HFFc6 (cell line): ENCODE results near the gene GLI3. TPM values are rescaled to one million over a fixed set of nuclear protein-coding genes. Genes with fewer than 3 reads are reported as not detected.

ENCODE experiments used
- DNase-seq: peaks from one replicate; pipeline ENCODE4 v3.0.0-alpha.2; 2018
- H3K27ac Mint-ChIP-seq: 2 replicates; pipeline ENCODE4 v1.8.0; 2020; ENCODE audit warnings: mild to moderate bottlenecking, mixed read lengths
- H3K27me3 Mint-ChIP-seq: 2 replicates; pipeline ENCODE4 v1.8.0; 2021; ENCODE audit warnings: mild to moderate bottlenecking, moderate library complexity, mixed read lengths; ENCODE audit not compliant: insufficient read depth
- H3K36me3 Mint-ChIP-seq: 2 replicates; pipeline ENCODE4 v1.8.0; 2021; ENCODE audit warnings: low read depth, mixed read lengths
- H3K4me1 Mint-ChIP-seq: 2 replicates; pipeline ENCODE4 v1.8.0; 2020; ENCODE audit warnings: low read depth, mixed read lengths
- H3K4me3 Mint-ChIP-seq: 2 replicates; pipeline ENCODE4 v1.8.0; 2020; ENCODE audit warnings: mild to moderate bottlenecking, moderate library complexity, mixed read lengths
- H3K9me3 Mint-ChIP-seq: 2 replicates; pipeline ENCODE4 v1.8.0; 2020; ENCODE audit warnings: mild to moderate bottlenecking, mixed read lengths
- total RNA-seq, 6 experiments: library from RNA; stranded (reverse); fragmentation: NEBNext Ultra II Directional; extraction: Animal tissue kit (Norgen Biotek cat#: 25700); gene quantifications; 2 replicates in 1 of 6; 3 replicates in 5 of 6; pipeline ENCODE4 v1.2.3, GENCODE V29; 2021
- TF ChIP-seq, protein P1 (sequence below): fragments of 200-600 bp; sonication (generic); IDR thresholded peaks from 2 replicates; pipeline ENCODE4 v1.5.0; 2021; ENCODE audit warnings: antibody characterized with exemption, mild to moderate bottlenecking

Gene GLI3
- total RNA-seq, 6 experiments from 2014 or later, result 12.5 to 23.0 (median 21.7) TPM

DNA sequence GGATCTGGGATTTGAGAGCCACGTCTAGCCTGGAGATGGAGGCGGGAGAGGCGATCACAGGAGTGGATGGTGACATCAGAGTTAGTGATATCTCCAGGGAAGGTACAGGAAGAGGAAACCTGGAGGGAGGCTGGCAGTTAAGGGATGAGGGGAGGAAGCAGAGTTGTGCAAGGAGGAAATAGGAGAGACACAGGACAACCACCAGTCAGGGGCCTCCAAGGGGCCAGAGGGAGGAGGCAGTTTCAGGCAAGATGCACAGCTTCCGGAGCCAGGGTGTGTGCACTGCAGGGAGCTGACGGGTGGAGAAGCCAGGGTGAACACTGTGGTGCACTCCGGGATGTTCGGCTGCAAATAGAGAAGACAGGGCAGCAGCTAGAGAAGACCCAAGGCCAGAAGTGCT, 141.2 kb downstream of the GLI3 start:
- Mint-ChIP-seq H3K27ac (0 out of 2 replicates have a peak overlapping the region, but pooled peaks have one; percentile 10), H3K9me3 (no peaks in the 10 kb centered on the region), H3K4me1 (peaks cover 58% of the 10 kb centered on the region), H3K27me3 (peaks cover 3% of the 10 kb centered on the region; the same call in 1 of the 2 replicates), H3K36me3 (peaks cover 10% of the 10 kb centered on the region), H3K4me3 (no peak overlapping the region)
- TF ChIP-seq, protein P1, sequence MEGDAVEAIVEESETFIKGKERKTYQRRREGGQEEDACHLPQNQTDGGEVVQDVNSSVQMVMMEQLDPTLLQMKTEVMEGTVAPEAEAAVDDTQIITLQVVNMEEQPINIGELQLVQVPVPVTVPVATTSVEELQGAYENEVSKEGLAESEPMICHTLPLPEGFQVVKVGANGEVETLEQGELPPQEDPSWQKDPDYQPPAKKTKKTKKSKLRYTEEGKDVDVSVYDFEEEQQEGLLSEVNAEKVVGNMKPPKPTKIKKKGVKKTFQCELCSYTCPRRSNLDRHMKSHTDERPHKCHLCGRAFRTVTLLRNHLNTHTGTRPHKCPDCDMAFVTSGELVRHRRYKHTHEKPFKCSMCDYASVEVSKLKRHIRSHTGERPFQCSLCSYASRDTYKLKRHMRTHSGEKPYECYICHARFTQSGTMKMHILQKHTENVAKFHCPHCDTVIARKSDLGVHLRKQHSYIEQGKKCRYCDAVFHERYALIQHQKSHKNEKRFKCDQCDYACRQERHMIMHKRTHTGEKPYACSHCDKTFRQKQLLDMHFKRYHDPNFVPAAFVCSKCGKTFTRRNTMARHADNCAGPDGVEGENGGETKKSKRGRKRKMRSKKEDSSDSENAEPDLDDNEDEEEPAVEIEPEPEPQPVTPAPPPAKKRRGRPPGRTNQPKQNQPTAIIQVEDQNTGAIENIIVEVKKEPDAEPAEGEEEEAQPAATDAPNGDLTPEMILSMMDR, result no peak
- DNase-seq, result no peak

DNA sequence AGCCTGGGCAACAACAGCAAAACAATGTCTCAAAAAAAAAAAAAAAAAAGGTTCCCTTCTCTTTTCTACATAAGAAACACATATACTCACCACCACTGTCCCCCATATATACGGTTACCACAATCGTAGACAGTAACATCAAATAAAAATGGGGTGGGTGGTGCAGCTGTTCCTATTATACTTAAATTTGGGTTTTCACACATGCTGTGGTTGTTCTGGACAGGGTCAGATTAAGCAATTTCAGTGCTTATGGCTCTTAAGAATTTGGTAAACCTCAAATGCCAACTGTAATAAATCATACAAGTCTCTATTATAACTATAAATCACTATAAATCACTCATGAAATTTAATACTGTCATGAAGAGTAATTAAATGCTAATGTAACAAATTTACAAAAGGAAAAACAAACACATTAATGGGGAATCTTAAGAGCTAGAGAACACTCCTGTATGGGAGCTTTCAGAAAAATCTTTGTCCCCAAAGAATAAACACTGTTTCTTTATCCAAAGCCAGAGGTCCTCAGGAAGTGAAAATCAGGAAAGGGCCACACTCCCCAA, 143.6 kb downstream of the GLI3 start:
- Mint-ChIP-seq H3K4me3 (no peak overlapping the region), H3K9me3 (no peaks in the 10 kb centered on the region), H3K4me1 (peaks cover 35% of the 10 kb centered on the region), H3K36me3 (peaks cover 10% of the 10 kb centered on the region), H3K27me3 (peaks cover 3% of the 10 kb centered on the region), H3K27ac (no peak overlapping the region)
- TF ChIP-seq, protein P1, result no peak
- no peak for DNase-seq

DNA sequence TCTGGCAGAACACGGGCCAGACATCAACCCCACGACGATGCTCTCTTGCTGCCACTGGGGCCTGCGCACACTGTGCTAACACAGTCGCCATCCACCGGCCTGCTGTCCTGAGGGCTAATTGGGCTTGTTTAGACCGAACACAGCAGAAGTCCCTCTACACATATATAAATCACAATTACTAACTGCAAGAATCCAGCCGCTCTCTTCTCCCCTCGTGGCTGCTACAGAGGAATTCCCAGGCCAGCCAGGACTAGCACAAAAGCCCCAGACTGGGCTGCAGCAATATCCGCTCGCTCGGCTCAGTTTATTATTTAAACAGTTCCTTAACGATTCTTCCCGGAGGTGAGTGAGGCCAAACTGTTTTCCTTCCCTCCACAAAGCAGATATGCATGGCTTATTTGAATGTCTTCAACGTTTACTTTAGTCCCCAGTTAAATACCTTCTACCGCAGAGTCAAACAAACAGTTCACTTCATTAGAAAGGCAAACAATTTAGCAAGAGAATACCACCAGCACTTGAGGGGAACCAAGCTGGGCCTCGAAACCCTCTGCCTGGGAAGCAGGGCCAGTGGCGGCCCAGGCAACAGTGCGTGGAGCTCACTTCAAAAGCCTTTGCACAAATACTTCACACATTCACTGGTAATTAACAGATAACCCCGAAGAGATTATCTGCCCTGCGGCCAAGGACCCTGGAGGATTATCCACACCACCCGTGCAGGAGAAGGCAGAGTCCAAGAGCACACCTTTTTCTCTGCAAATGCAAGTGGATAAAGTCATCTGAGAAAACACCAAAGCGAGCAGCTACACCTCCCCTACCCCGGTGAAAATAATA, 145.3 kb downstream of the GLI3 start:
- no peak overlapping the region for H3K27ac Mint-ChIP-seq
- peaks cover 10% of the 10 kb centered on the region for H3K36me3 Mint-ChIP-seq
- TF ChIP-seq, protein P1, result no peak
- H3K27me3 Mint-ChIP-seq, result peaks cover under 1% of the 10 kb centered on the region
- peaks cover 17% of the 10 kb centered on the region for H3K4me1 Mint-ChIP-seq
- H3K9me3 Mint-ChIP-seq, result no peaks in the 10 kb centered on the region
- DNase-seq, result no peak
- H3K4me3 Mint-ChIP-seq, result no peak overlapping the region

DNA sequence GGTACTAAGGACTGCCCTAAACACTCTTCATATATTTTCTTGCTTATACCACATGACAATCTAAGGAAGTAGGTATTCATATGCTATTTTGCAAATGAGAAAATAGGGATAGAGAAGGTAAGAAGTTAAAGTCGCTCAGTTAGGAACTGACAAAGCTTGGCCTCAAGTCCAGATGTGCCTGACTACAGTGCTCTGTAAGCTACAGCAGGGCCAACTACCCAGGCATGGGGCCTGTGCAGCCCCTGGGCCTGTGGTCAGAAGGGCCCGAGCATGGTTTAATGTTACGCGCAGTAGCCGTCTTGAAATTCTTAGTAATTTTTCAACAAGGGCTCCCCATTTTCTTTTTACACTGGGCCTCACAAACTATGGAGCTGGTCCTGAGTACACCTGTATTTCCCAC, 146.2 kb downstream of the GLI3 start:
- no peak for DNase-seq
- Mint-ChIP-seq H3K4me3 (no peak overlapping the region), H3K9me3 (no peaks in the 10 kb centered on the region), H3K36me3 (peaks cover 8% of the 10 kb centered on the region), H3K27me3 (no peaks in the 10 kb centered on the region; the same call in none of the 2 replicates), H3K27ac (no peak overlapping the region), H3K4me1 (peaks cover 8% of the 10 kb centered on the region)
- TF ChIP-seq, protein P1, result no peak

DNA sequence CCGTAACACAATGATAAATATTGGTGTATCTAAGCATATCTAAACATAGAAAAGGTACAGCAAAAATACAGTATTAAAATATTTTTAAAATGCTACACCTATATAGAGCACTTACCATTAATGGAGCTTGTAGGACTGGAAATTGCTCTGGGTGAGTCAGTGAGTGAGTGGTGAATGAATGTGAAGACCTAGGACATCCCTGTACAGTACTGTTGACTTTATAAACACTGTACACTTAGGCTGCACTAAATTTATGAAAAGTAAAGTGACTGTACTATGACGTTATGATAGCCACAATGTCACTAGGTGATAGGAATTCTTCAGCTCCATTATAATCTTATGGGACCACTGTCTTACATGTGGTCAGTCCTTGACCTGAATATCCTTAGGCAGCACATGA, 147.0 kb downstream of the GLI3 start:
- peaks cover under 1% of the 10 kb centered on the region for H3K36me3 Mint-ChIP-seq
- H3K4me1 Mint-ChIP-seq, result peaks cover under 1% of the 10 kb centered on the region
- H3K27me3 Mint-ChIP-seq, result no peaks in the 10 kb centered on the region; the same call in none of the 2 replicates
- DNase-seq, result no peak
- H3K9me3 Mint-ChIP-seq, result no peaks in the 10 kb centered on the region
- TF ChIP-seq, protein P1, result no peak
- no peak overlapping the region for H3K4me3 Mint-ChIP-seq
- H3K27ac Mint-ChIP-seq, result no peak overlapping the region
